ENCODE measurements around the gene NUP160. TPM values are rescaled to one million over a fixed set of nuclear protein-coding genes. Genes with fewer than 3 reads are reported as not detected.
A peak's percentile ranks its signal among the peaks of the same experiment; 100 is the strongest.
"Not testable (repeated sequence)": the region's sequence is repeated elsewhere in the genome, so short reads cannot be mapped to it uniquely, and the experiment has no call there.

Gene NUP160
- total and polyA plus RNA-seq, 2 donors, result 18.8 to 89.7 TPM

DNA sequence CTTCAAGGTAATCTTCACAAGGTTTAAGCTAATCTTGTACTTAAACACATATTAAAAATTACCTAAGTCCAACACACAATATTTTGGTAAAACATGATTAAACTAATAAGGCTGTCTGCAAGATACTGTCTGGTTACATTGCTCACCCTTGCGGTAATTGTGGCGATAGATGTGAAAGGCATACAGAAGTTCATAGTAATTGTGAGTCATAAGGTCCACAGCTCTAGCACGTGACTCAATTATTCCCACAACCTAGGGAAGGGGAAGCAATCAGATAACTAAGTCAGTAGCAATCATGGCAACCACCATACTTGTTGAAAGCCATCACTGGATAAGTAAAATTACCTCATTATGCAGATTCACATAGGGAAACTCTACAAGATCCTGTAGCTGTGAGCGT, 50.5 kb downstream of the NUP160 start:
- peaks cover 9% of the 10 kb centered on the region for H3K36me3 ChIP-seq (ENCODE audit: insufficient read depth)
- no peak for DNase-seq (ENCODE audit: extremely low spot score)
- H3K4me1 ChIP-seq (ENCODE audit: insufficient read depth), result no peaks in the 10 kb centered on the region
- no peak overlapping the region for H3K27ac ChIP-seq (ENCODE audit: low read depth)
- 94% methylated on average over 4 of the region's 4 CpGs for WGBS
- no peak overlapping the region for H3K4me3 ChIP-seq (ENCODE audit: low read depth, low read length)

DNA sequence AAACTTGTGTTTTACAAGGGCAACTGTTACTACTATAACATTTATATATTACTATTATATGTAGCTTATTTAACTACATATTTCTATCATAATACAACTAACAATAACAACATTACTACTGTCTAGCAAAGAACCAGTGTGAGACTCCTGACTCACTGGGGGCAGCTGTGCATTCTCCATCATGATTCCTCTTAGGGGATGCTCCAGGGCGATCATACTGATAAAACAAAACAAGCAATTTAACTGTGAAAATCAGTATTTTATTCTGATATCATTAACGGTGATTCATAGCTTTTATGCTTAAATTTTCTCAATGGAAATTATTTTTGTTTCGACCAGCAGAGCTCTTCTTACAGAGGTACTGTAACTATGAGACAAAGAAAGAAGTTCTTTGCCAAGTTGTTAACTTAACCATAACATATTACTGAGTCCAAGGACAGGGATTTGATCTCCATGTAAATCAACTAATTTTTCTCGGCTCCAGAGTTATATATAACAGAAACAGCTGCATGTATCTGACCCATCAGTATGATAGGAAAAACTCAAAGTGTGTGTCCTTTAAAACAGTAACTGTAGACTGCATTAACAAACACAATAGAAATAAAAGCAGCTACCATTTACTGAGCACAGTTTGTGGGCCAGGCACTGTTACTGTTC, 56.2 kb downstream of the NUP160 start:
- 32% methylated on average over 4 of the region's 4 CpGs for WGBS
- Histone ChIP-seq H3K27ac (ENCODE audit: low read depth) (no peak overlapping the region), H3K4me1 (ENCODE audit: insufficient read depth) (no peaks in the 10 kb centered on the region), H3K4me3 (ENCODE audit: low read depth, low read length) (no peak overlapping the region), H3K36me3 (ENCODE audit: insufficient read depth) (peaks cover 3% of the 10 kb centered on the region)
- DNase-seq (ENCODE audit: extremely low spot score), result no peak

DNA sequence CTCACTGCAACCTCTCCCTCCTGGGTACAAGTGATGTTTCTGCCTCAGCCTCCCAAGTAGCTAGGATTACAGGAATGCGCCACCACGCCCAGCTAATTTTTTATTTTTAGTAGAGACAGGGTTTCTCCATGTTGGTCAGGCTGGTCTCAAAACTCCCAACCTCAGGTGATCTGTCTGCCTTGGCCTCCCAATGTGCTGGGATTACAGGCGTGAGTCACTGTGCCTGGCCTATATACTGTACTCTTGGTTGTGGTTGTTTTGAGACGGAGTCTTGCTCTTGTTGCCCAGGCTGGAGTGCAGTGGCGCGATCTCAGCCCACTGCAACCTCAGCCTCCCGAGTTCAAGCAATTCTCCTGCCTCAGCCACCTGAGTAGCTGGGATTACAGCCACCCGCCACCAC, 58.1 kb downstream of the NUP160 start:
- not testable (repeated sequence) for H3K36me3 ChIP-seq (ENCODE audit: insufficient read depth); H3K4me1 ChIP-seq (ENCODE audit: insufficient read depth); H3K4me3 ChIP-seq (ENCODE audit: low read depth, low read length); H3K27ac ChIP-seq (ENCODE audit: low read depth); DNase-seq (ENCODE audit: extremely low spot score)
- WGBS, result 97% methylated on average over 8 of the region's 8 CpGs

DNA sequence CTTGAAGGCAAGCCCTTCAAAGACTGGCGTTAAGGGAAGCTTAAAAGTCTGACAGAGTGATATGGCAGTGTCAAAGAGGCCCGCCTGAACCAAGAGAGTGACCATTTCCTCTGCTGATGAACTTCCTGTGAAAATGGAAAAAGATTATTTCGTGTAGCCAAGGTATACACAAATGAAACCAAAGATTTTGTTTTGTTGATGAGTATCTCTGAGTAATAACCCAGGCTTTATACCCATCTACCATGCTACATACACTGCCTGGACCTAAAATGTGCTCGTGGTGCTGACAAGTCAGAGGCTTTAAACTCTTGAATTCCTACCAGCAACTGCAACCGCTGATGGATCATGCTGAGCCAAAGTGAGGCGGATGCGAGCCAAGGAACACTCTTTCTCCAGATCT, 60.0 kb downstream of the NUP160 start:
- DNase-seq (ENCODE audit: extremely low spot score), result no peak
- H3K36me3 ChIP-seq (ENCODE audit: insufficient read depth), result peaks cover 1% of the 10 kb centered on the region
- no peak overlapping the region for H3K27ac ChIP-seq (ENCODE audit: low read depth)
- H3K4me3 ChIP-seq (ENCODE audit: low read depth, low read length), result no peak overlapping the region
- H3K4me1 ChIP-seq (ENCODE audit: insufficient read depth), result no peaks in the 10 kb centered on the region
- 91% methylated on average over 7 of the region's 7 CpGs for WGBS

DNA sequence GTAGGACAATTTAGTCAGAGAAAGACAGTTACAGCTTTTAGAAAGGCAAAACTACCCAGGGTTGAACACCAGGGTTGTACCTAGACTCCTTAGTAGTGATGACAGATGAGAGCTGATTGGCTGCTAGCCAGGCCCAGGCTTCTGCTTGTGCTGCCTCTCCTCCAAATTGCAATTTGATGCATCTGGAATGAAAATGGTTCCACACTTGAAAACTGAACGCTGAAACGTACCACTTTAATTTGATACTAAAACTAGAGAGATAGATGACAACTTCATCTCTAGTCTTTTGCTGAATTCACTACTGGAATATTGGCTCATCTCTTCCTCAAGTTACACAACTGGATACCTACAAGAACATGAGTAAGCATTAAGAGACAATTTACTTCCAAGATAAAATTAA, 61.8 kb downstream of the NUP160 start:
- Histone ChIP-seq H3K4me1 (ENCODE audit: insufficient read depth) (no peaks in the 10 kb centered on the region), H3K27ac (ENCODE audit: low read depth) (no peak overlapping the region), H3K36me3 (ENCODE audit: insufficient read depth) (peaks cover 4% of the 10 kb centered on the region), H3K4me3 (ENCODE audit: low read depth, low read length) (no peak overlapping the region)
- 34% methylated on average over 2 of the region's 2 CpGs for WGBS
- no peak for DNase-seq (ENCODE audit: extremely low spot score)

DNA sequence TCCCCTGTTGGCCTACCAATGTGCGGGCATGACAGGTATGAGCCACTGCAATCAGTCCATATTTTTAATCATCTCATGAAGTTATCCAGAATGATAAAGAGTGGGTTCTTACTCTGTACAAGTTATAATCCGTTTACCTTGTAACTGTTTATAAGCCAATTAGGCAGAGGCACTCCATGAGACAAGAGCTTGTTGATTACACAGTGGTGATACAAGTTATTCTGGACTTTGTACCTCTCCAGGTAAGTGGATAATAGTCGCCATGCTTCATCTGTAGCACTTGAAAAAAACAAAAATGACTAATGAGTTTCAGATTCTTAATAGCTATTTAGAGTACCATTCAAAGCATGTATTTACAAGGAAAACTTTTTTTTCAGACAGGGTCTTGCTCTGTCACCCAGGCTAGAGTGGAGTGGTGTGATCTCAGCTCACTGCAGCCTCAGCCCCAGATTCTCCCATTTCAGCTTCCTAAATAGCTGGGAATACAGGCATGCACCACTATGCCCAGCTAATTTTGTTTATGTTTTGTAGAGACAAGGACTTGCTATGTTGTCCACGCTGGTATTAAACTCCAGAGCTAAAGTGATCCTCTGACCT, 63.3 kb downstream of the NUP160 start:
- Histone ChIP-seq H3K36me3 (ENCODE audit: insufficient read depth) (peaks cover 6% of the 10 kb centered on the region), H3K27ac (ENCODE audit: low read depth) (no peak overlapping the region), H3K4me1 (ENCODE audit: insufficient read depth) (no peaks in the 10 kb centered on the region), H3K4me3 (ENCODE audit: low read depth, low read length) (no peak overlapping the region)
- WGBS, result 85% methylated on average over 4 of the region's 4 CpGs
- no peak for DNase-seq (ENCODE audit: extremely low spot score)

DNA sequence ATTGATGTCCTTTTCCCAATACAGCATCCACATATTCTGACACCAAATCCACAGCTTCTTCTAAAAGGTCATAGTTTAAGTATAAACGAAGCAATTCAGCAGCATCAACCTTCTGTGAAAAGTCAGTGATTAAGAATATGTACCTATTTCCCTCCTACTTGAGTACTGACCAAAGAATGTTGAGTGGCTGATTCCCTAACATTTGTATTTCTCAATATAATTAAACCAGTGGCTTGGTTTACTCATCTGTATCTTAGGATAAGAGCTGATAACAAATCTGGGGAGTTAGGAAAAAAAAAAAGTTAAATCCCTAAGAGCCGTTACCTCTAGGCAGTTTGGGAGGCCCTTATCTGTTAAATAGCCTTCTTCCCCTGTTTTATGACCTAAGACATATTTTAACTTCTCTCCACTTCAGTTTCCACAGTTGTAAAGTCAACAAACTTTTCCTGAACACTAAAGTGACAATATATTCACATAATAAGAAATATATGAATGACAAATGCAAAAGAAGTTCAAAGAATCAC, 65.0 kb downstream of the NUP160 start:
- no peak overlapping the region for H3K4me3 ChIP-seq (ENCODE audit: low read depth, low read length)
- H3K4me1 ChIP-seq (ENCODE audit: insufficient read depth), result no peaks in the 10 kb centered on the region
- WGBS, result 73% methylated on average over 2 of the region's 2 CpGs
- H3K36me3 ChIP-seq (ENCODE audit: insufficient read depth), result peaks cover 9% of the 10 kb centered on the region
- DNase-seq (ENCODE audit: extremely low spot score), result no peak
- no peak overlapping the region for H3K27ac ChIP-seq (ENCODE audit: low read depth)

DNA sequence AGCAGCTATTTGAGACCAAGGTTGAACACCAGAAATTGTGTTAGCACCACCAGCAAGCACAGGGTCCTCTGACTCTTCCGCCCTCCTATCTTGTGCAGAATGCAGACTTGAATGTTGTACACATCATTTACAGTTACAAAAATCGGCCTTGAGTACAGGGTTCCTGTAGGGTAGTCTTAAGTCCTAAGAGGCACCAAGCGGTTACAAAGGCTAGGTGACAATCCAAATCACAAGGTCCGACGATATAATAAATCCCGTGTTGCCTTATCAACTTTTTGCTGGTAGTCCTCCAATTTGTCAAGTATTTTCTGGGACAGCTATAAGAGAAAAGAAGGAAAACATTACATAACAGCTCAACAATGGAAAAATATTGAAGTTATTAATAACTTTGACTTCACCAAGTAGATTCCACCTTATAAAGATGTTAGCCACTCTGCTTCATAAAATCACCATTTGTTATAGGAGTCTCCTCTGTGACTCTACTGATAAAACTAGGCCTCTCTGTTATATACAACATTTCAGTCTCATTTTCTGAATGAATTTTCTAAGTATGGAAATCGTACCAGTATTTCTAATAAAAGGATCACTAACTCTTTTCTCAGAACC, 69.2 kb downstream of the NUP160 start:
- H3K4me1 ChIP-seq (ENCODE audit: insufficient read depth), result no peaks in the 10 kb centered on the region
- H3K36me3 ChIP-seq (ENCODE audit: insufficient read depth), result peaks cover 11% of the 10 kb centered on the region
- H3K27ac ChIP-seq (ENCODE audit: low read depth), result no peak overlapping the region
- WGBS, result 87% methylated on average over 7 of the region's 7 CpGs
- H3K4me3 ChIP-seq (ENCODE audit: low read depth, low read length), result no peak overlapping the region
- DNase-seq (ENCODE audit: extremely low spot score), result no peak

DNA sequence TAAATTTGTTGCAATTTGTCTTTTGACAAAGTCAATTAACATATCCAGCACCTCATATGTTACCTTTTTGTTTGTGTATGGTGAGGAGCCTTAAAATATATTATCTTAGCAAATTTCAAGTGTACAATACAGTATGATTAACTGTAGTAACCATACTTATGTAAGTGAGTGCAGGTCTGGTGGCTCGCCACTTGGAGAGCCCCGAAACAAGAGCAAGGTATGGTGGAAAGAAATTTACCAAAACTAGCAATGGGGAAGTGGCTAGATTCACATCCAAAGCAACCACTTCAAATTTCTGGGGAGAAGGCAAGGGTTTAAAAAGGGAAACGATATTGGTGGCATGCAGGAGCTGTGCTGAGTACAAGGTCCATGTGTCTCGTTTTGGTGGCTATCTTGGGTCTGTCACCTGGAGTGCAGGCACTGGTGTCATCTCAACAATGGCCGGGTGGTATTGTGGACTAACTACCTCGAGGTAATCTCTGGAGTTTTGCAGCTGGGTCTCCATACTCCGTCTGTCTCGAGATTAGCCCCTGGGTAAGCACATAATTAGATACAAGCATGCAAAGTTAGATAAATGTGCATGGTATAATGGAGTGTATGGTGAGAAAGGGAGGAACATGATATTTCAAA, 72.8 kb downstream of the NUP160 start:
- WGBS, result 82% methylated on average over 8 of the region's 8 CpGs
- no peak for DNase-seq (ENCODE audit: extremely low spot score)
- Histone ChIP-seq H3K27ac (ENCODE audit: low read depth) (no peak overlapping the region), H3K36me3 (ENCODE audit: insufficient read depth) (peaks cover 7% of the 10 kb centered on the region), H3K4me1 (ENCODE audit: insufficient read depth) (no peaks in the 10 kb centered on the region), H3K4me3 (ENCODE audit: low read depth, low read length) (no peak overlapping the region)

DNA sequence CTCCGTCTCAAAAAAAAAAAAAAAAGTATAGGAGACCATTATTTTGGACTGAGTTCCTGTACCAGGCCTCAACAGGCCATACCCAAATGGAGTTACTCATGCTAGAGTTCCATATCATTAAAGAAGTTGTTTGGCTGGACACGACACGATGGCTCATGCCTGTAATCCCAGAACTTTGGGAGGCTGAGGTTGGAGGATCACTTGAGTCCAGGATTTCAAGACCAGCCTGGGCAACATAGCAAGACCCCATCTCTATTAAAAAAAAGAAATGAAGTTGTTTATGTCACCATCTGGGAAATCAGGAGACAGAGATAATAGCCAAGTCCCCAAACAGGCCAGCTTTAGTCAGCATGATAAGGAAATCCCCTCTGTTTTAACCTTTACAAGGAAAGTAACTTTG, 74.3 kb downstream of the NUP160 start:
- peaks cover 5% of the 10 kb centered on the region for H3K36me3 ChIP-seq (ENCODE audit: insufficient read depth)
- no peaks in the 10 kb centered on the region for H3K4me1 ChIP-seq (ENCODE audit: insufficient read depth)
- H3K4me3 ChIP-seq (ENCODE audit: low read depth, low read length), result no peak overlapping the region
- WGBS, result 99% methylated on average over 3 of the region's 3 CpGs
- H3K27ac ChIP-seq (ENCODE audit: low read depth), result no peak overlapping the region
- DNase-seq (ENCODE audit: extremely low spot score), result no peak

DNA sequence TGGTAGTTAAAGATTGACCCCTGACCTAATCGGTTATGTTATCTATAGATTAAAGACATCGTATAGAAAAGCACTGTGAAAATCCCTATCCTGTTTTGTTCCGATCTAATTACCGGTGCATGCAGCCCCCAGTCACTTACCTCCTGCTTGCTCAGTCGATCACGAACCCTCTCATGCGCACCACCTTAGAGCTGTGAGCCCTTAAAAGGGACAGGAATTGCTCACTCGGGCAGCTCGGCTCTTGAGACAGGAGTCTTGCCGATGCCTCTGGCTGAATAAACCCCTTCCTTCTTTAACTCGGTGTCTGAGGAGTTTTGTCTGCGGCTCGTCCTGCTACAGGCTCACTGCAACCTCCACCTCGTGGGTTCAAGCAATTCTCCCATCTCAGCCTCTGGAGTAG, 78.6 kb downstream of the NUP160 start:
- not testable (repeated sequence) for H3K36me3 ChIP-seq (ENCODE audit: insufficient read depth); DNase-seq (ENCODE audit: extremely low spot score); H3K27ac ChIP-seq (ENCODE audit: low read depth); H3K4me1 ChIP-seq (ENCODE audit: insufficient read depth); H3K4me3 ChIP-seq (ENCODE audit: low read depth, low read length)
- WGBS, result 79% methylated on average over 14 of the region's 14 CpGs

DNA sequence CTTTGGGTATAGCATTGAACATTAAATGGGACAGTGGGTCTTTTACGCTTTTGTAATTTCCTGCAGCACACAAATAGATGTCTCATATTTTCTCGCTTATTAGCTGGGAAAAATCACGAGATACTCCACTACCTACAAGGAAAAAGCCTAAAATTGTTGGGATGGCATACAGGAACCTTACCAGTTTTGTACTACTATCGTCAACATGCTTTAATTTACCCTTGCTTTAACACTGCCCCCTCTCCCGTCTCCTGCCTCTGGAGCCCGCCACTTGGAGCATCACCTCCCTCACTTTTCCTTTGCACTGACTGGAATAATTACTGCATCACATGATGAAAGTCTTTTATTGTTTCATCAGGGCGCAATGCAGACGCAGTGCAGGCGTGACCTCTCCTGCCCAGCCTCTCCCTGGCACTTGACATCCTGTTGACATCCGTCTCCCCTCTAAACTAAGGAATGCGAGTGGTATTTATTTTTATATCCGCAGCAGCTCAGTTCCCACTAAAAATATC, 80.0 kb downstream of the NUP160 start:
- WGBS, result 7% methylated on average over 12 of the region's 12 CpGs
- Histone ChIP-seq H3K27ac (ENCODE audit: low read depth) (peak overlapping the region; percentile 94), H3K36me3 (ENCODE audit: insufficient read depth) (no peaks in the 10 kb centered on the region), H3K4me3 (ENCODE audit: low read depth, low read length) (peak overlapping the region; percentile 34), H3K4me1 (ENCODE audit: insufficient read depth) (peaks cover 2% of the 10 kb centered on the region)
- DNase-seq (ENCODE audit: extremely low spot score), result peak; percentile 68

DNA sequence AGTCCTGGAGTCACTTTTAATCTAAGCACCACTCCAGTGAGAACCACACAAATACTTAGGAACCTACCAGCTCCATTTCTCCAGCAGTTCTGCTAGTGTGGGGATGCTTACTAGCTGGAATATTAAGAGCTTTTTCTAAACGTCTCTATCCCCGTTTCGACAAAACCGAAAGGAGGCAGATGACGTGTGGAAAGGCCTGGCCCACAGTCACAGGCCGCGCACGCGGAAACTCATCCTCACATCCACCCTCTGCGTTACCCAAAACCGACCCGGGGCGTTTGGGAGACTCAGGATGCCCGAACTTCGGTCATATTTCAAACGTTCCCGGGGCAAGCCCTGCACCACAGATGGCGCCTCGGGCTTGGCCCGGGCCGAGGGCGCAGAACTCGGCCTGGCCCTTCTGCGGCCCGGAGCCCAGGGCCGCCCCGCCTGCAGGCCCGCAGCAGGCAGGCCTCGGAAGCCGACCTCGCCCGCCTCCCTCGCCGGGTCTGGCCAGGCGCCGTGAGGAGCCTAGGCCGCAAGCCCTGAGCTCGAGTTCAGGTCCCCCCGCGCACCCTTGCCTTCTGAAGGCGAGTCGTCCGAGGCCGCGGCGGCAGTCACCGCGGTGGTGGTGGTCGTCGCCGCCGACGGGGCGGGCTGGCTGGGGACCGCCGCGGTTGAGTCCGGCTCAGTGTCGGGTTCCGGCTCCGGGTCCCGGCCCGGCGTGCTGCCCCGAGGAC, 81.5 kb downstream of the NUP160 start:
- Histone ChIP-seq H3K36me3 (ENCODE audit: insufficient read depth) (no peaks in the 10 kb centered on the region), H3K27ac (ENCODE audit: low read depth) (peak overlapping the region; percentile 99), H3K4me3 (ENCODE audit: low read depth, low read length) (peak overlapping the region; percentile 86), H3K4me1 (ENCODE audit: insufficient read depth) (peaks cover 2% of the 10 kb centered on the region)
- peak; percentile 35 for DNase-seq (ENCODE audit: extremely low spot score)
- under 1% methylated on average over 65 of the region's 65 CpGs for WGBS
